CD4-positive, CD25-positive, alpha-beta regulatory T cell (primary cell): Measurements from ENCODE around the gene PLEKHG3. TPM values are rescaled to one million over a fixed set of nuclear protein-coding genes. Genes with fewer than 3 reads are reported as not detected.

Experiments
- ATAC-seq, 2 donors: fragments of 150-1000 bp; cut with Tn5 transposase; one replicate each; pipeline ENCODE4 v1.10.0; 2021; ENCODE audit warnings: low read depth in 2 of 2, moderate number of reproducible peaks in 2 of 2, moderate library complexity in 1 of 2
- DNase-seq, 3 donors: peaks; one replicate each; pipeline versions ENCODE4 v3.0.0 to v3.0.0-alpha.2; 2012 to 2022; ENCODE audit warnings: mixed read lengths in 1 of 3
- H3K27ac ChIP-seq: one replicate; pipeline ENCODE4 v1.7.0; 2013; ENCODE audit warnings: mild to moderate bottlenecking, low read length; ENCODE audit not compliant: insufficient read depth, poor library complexity, severe bottlenecking
- H3K27me3 ChIP-seq: one replicate; pipeline ENCODE4 v1.7.0; 2013; ENCODE audit warnings: low read length; ENCODE audit not compliant: control insufficient read depth, insufficient read depth
- H3K36me3 ChIP-seq: one replicate; pipeline ENCODE4 v1.7.0; 2013; ENCODE audit warnings: mild to moderate bottlenecking, low read length, moderate library complexity; ENCODE audit not compliant: control insufficient read depth, insufficient read depth
- H3K4me1 ChIP-seq: 2 replicates; pipeline ENCODE4 v1.7.0; 2013; ENCODE audit warnings: mild to moderate bottlenecking, low read length; ENCODE audit not compliant: insufficient read depth, control insufficient read depth, poor library complexity, severe bottlenecking
- H3K4me3 ChIP-seq: one replicate; pipeline ENCODE4 v1.7.0; 2013; ENCODE audit warnings: low read depth, mild to moderate bottlenecking, low read length, moderate library complexity
- H3K9me3 ChIP-seq, 2 experiments: 1 replicate in 1 of 2; 2 replicates in 1 of 2; pipeline ENCODE4 v1.7.0; 2013; ENCODE audit warnings: low read length in 2 of 2, mild to moderate bottlenecking in 1 of 2, moderate library complexity in 1 of 2; ENCODE audit not compliant: control insufficient read depth in 2 of 2
- H3K27ac Mint-ChIP-seq, 3 donors: one replicate each; pipeline ENCODE4 v1.8.0; 2020 to 2022; ENCODE audit warnings: mild to moderate bottlenecking in 3 of 3, mixed read lengths in 3 of 3, moderate library complexity in 2 of 3
- H3K27me3 Mint-ChIP-seq: one replicate; pipeline ENCODE4 v1.8.0; 2022; ENCODE audit warnings: mild to moderate bottlenecking, mixed read lengths
- H3K36me3 Mint-ChIP-seq: one replicate; pipeline ENCODE4 v1.8.0; 2020; ENCODE audit warnings: mixed read lengths
- H3K4me1 Mint-ChIP-seq, 4 donors: one replicate each; pipeline ENCODE4 v1.8.0; 2020 to 2022; ENCODE audit warnings: mixed read lengths in 4 of 4, mild to moderate bottlenecking in 1 of 4
- H3K4me3 Mint-ChIP-seq, 4 donors: one replicate each; pipeline ENCODE4 v1.8.0; 2020 to 2022; ENCODE audit warnings: mild to moderate bottlenecking in 4 of 4, mixed read lengths in 4 of 4, moderate library complexity in 3 of 4
- H3K9me3 Mint-ChIP-seq, 7 donors: one replicate each; pipeline ENCODE4 v1.8.0; 2020 to 2022; ENCODE audit warnings: mixed read lengths in 7 of 7, mild to moderate bottlenecking in 3 of 7, moderate library complexity in 2 of 7
- polyA plus RNA-seq, 4 donors: library from polyadenylated mRNA; unstranded; fragments of 300-500 nt; fragmentation: Illumina TruSeq; gene quantifications; one replicate each; pipeline ENCODE4 v1.2.3, GENCODE V29; 2021
- total RNA-seq: library from RNA; stranded (reverse); gene quantifications from one replicate; pipeline ENCODE4 v1.2.3, GENCODE V29; 2022

PLEKHG3 gene
- total and polyA plus RNA-seq, 5 donors from 2014 or later = 2.1 to 31.9 (median 4.7) TPM

DNA sequence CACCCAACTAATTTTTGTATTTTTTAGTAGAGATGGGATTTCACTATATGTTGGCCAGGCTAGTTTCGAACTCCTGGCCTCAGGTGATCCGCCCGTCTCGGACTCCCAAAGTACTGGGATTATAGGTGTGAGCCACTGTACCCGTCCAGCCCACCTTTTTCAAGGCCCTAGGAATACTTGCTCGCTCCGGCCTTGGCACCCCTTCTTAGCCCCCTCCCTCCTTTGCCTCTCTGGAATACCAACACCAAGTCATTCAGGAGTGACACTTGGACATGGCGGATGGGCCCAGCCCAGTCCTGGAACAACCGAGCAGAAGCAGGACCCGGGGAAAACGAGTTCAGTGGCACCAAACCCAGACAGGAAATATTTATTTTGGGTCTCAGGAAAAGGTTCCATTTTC is 29.1 kb downstream of the PLEKHG3 start:
- H3K27ac Mint-ChIP-seq = no peak overlapping the region
- peaks cover 0 to 31% (median 14%) of the 10 kb centered on the region in 4 donors for H3K4me1 Mint-ChIP-seq
- H3K36me3 Mint-ChIP-seq = no peaks in the 10 kb centered on the region
- no peak overlapping the region for H3K27ac ChIP-seq
- no peaks in the 10 kb centered on the region for H3K27me3 ChIP-seq
- no peaks in the 10 kb centered on the region for H3K27me3 Mint-ChIP-seq
- H3K4me3 Mint-ChIP-seq = peak overlapping the region in 1 of 4 donors; percentile 34
- peaks cover 20% of the 10 kb centered on the region for H3K4me1 ChIP-seq
- no peak for DNase-seq
- no peaks in the 10 kb centered on the region for H3K9me3 Mint-ChIP-seq
- H3K9me3 ChIP-seq = no peaks in the 10 kb centered on the region
- H3K36me3 ChIP-seq = peaks cover 6% of the 10 kb centered on the region
- no peak overlapping the region for H3K4me3 ChIP-seq
- ATAC-seq = no peak

DNA sequence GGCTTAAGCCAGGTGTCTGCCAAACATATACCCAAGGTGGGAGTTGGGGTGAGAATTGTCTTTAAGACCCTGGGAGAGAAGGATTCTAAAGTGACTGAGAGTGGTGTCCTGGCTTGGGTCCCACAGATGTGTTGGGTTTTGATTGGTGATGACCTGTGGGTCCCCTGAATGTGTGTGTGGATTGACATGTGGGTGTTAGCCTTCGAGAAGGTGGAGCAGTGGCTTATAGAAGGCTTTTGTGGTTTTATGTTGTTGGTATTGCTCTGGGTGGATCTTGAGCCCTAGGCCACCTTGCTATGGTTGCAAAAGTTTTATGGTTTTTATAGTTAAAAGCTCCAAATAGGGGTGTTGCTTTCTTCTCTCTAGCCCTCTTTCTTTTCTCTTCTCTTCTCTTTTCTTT is 29.7 kb downstream of the PLEKHG3 start:
- peaks cover 20% of the 10 kb centered on the region for H3K4me1 ChIP-seq
- H3K4me3 ChIP-seq = no peak overlapping the region
- H3K36me3 ChIP-seq = peaks cover 6% of the 10 kb centered on the region
- no peaks in the 10 kb centered on the region for H3K27me3 ChIP-seq
- no peak overlapping the region for H3K27ac ChIP-seq
- Mint-ChIP-seq H3K4me3 (peak overlapping the region in 2 of 4 donors; percentile 11 to 34), H3K36me3 (no peaks in the 10 kb centered on the region), H3K9me3 (no peaks in the 10 kb centered on the region), H3K27ac (peak overlapping the region in 1 of 3 donors; percentile 33), H3K4me1 (peaks cover 0 to 27% (median 14%) of the 10 kb centered on the region in 4 donors), H3K27me3 (no peaks in the 10 kb centered on the region)
- H3K9me3 ChIP-seq = no peaks in the 10 kb centered on the region
- ATAC-seq (no peak), DNase-seq (no peak)

DNA sequence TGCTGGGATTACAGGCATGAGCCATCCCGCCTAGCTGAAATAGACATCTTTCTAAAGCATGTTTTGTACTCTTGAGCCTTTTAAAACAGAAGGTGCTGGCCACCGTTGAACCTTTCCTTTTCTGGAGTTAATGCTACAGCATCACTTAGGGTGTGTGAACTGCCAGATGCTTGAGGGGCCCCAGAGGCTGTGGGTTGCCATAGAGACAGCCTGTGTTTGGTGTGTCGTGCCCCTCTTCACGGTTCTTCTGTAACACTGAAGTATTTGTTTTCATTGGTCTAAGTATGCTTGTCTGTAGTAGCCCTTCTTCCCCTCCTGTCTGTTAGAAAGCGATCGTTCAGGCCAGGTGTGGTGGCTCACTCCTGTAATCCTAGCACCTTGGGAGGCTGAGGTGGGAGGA is 30.8 kb downstream of the PLEKHG3 start:
- DNase-seq = no peak

DNA sequence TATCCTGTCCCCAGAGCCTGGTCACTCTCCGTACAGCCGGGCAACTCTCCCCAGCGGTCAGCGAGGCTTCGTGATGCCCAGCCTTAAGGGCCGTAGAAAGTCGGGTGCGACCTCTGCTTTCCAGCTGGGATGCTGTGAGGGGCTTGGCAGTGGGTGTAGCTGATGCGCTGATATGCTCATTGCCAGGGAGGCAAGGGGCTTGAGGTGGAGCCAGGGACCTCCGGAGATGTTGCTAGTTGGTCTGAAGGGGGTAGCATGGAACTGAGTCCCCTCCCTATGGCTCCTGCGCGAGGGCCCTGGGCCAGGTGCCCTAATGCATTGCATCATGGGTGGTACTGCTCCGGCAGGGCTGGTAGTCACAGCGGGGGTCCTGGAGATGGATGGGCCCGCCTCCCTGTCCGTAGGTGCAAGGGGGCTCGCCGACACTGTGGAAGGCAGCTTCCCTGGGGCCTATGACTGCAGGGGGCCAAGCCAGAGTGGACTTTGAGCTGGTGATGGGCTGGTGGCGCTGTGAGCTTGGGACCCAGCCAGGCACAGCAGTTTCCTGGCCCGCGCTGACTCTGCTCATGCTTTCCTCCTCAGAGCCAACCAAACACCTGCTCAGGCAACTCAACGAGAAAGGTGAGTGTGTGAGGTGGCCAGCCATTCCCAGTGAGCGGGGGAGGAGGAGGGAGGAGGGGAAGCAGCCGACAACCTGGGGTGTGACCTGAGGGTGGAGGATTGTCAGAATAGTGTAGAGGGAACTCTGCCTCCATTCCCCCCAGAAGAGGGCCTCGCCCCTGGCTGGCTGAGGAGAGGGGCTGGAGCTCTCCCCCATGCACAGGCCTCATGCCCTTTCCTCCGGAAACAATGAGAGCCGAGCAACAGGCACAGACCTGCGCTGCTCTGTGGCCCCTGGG is 32.3 kb downstream of the PLEKHG3 start:
- Mint-ChIP-seq H3K4me1 (peaks cover 0 to 14% (median 7%) of the 10 kb centered on the region in 4 donors), H3K27ac (no peak overlapping the region), H3K9me3 (no peaks in the 10 kb centered on the region), H3K36me3 (no peaks in the 10 kb centered on the region), H3K4me3 (no peak overlapping the region), H3K27me3 (no peaks in the 10 kb centered on the region)
- Histone ChIP-seq H3K27me3 (no peaks in the 10 kb centered on the region), H3K4me1 (peaks cover 9% of the 10 kb centered on the region), H3K4me3 (no peak overlapping the region), H3K36me3 (peaks cover 12% of the 10 kb centered on the region), H3K9me3 (no peaks in the 10 kb centered on the region), H3K27ac (no peak overlapping the region)
- ATAC-seq (no peak), DNase-seq (no peak)

More for the DNA sequence above, 30.8 kb downstream of the PLEKHG3 start:
- no peaks in the 10 kb centered on the region for H3K9me3 ChIP-seq
- H3K27ac Mint-ChIP-seq = peak overlapping the region in 2 of 3 donors; percentile 42 to 67
- no peaks in the 10 kb centered on the region for H3K27me3 Mint-ChIP-seq
- H3K4me1 ChIP-seq = peaks cover 12% of the 10 kb centered on the region
- H3K4me3 ChIP-seq = no peak overlapping the region
- H3K36me3 ChIP-seq = peaks cover 6% of the 10 kb centered on the region
- H3K27me3 ChIP-seq = no peaks in the 10 kb centered on the region
- H3K4me3 Mint-ChIP-seq = peak overlapping the region in 1 of 4 donors; percentile 68
- H3K4me1 Mint-ChIP-seq = peaks cover 0 to 20% (median 12%) of the 10 kb centered on the region in 4 donors
- no peak overlapping the region for H3K27ac ChIP-seq
- no peaks in the 10 kb centered on the region for H3K36me3 Mint-ChIP-seq
- ATAC-seq = no peak
- no peaks in the 10 kb centered on the region for H3K9me3 Mint-ChIP-seq

DNA sequence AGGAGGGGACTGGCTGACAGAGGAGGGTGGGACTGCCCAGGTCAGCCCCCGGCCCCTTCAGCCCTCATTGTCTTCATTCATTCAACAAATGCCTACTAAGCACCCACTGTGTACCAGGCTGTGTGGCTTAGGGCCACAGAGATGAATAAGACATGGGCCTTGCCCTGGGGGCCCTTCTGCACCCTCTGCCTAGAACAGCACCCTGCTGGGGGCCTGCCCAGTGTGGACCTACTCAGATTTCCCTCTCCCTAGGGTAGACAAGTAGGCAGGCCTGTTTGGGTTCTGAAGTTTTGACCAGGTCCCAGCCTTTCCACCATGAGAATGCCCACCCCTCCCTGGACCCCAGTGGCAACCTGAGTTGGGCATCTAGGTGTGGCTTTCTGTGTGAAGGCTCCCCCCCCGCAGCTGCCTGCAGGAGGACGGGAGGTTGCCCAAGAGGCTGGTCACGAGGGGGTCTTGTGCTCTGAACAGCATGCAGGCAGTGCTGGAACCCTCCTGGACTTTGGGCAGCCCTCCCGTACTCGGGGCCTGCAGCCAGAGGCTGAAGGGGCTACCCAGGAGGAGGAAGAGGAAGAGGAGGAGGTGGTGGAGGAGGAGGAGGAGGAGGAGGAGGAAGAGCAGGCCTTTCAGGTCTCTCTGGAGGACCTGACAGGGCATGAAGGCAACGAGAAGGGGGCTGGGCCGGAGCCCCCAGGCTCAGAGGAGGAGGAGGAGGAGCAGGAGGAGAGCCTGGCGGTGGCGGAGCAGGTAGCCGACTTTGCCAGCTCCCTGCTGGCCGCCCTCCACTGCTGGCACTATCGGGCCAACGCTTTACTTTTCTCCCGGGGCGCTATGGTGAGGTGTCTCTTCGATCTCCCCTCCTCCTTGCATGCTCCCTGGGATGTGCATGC is 33.4 kb downstream of the PLEKHG3 start:
- H3K9me3 Mint-ChIP-seq = no peaks in the 10 kb centered on the region
- Histone ChIP-seq H3K9me3 (no peaks in the 10 kb centered on the region), H3K36me3 (peaks cover 6% of the 10 kb centered on the region)

DNA sequence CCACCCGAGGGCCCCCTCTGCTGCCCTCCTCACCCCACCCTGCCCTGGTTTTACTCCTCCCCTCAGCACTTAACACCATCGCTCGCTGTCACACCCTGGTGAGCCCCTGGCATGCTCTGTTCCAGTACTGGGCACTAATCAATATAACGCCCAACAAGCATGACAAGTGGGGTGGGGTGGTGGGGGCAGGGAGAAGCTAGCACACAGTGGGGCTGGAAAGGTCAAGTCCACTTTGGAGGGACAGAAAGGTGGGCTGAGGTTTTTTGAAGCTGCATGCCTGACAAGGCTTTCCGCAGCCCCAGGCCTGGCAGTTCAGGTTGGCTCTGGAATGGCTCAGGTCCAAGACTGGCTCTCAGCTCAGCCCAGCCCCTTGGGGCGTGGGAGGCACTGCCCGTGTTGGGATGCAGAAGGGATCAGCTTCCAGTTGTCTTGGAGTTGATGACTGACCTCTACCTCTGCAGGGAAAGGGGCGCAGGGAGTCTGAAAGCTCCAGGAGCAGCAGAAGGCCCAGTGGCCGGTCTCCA is 34.1 kb downstream of the PLEKHG3 start:
- H3K4me1 Mint-ChIP-seq = peaks cover 0 to 14% (median 7%) of the 10 kb centered on the region in 4 donors
- no peak for DNase-seq
- H3K27me3 Mint-ChIP-seq = no peaks in the 10 kb centered on the region
- no peak overlapping the region for H3K4me3 ChIP-seq
- no peak overlapping the region for H3K27ac ChIP-seq
- no peaks in the 10 kb centered on the region for H3K9me3 Mint-ChIP-seq
- no peak overlapping the region for H3K4me3 Mint-ChIP-seq
- peaks cover 9% of the 10 kb centered on the region for H3K4me1 ChIP-seq
- no peaks in the 10 kb centered on the region for H3K36me3 Mint-ChIP-seq
- H3K27me3 ChIP-seq = no peaks in the 10 kb centered on the region
- ATAC-seq = no peak
- no peak overlapping the region for H3K27ac Mint-ChIP-seq
- no peaks in the 10 kb centered on the region for H3K9me3 ChIP-seq
- H3K36me3 ChIP-seq = peaks cover 6% of the 10 kb centered on the region

More for the DNA sequence above, 33.4 kb downstream of the PLEKHG3 start:
- ATAC-seq = no peak
- no peaks in the 10 kb centered on the region for H3K27me3 Mint-ChIP-seq
- H3K27ac Mint-ChIP-seq = no peak overlapping the region
- Histone ChIP-seq H3K27ac (no peak overlapping the region), H3K4me3 (no peak overlapping the region), H3K4me1 (peaks cover 9% of the 10 kb centered on the region), H3K27me3 (no peaks in the 10 kb centered on the region)
- DNase-seq = no peak
- peaks cover 0 to 14% (median 7%) of the 10 kb centered on the region in 4 donors for H3K4me1 Mint-ChIP-seq
- no peak overlapping the region for H3K4me3 Mint-ChIP-seq
- no peaks in the 10 kb centered on the region for H3K36me3 Mint-ChIP-seq

DNA sequence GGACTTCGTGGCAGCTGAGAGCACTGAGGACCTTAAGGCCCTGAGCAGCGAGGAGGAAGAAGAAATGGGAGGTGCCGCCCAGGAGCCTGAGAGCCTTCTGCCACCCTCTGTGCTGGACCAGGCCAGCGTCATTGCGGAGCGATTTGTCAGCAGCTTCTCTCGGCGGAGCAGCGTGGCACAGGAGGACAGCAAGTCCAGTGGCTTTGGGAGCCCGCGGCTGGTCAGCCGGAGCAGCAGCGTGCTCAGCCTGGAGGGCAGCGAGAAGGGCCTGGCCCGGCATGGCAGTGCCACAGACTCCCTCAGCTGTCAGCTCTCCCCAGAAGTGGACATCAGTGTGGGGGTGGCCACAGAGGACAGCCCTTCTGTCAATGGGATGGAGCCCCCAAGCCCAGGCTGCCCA is 37.0 kb downstream of the PLEKHG3 start:
- Mint-ChIP-seq H3K27me3 (no peaks in the 10 kb centered on the region), H3K27ac (no peak overlapping the region), H3K9me3 (peaks cover 0 to 3% (median 0%) of the 10 kb centered on the region in 7 donors), H3K36me3 (peaks cover 3% of the 10 kb centered on the region), H3K4me3 (no peak overlapping the region), H3K4me1 (peaks cover 0 to 11% (median 5%) of the 10 kb centered on the region in 4 donors)
- H3K4me3 ChIP-seq = no peak overlapping the region
- H3K27me3 ChIP-seq = no peaks in the 10 kb centered on the region
- H3K36me3 ChIP-seq = peaks cover 12% of the 10 kb centered on the region
- H3K27ac ChIP-seq = no peak overlapping the region
- DNase-seq = no peak
- no peak for ATAC-seq
- no peaks in the 10 kb centered on the region for H3K9me3 ChIP-seq
- no peaks in the 10 kb centered on the region for H3K4me1 ChIP-seq
